LNCaP clone FGC (cell line): ENCODE data around the gene CACNB4.
A peak's percentile ranks its signal among the peaks of the same experiment; 100 is the strongest.

Experiments used
- DNase-seq: peaks from one replicate; pipeline ENCODE4 v3.0.0-alpha.2; 2011; ENCODE audit warnings: low read depth
- H3K4me3 ChIP-seq: 2 replicates; pipeline ENCODE4 v1.5.1; 2011; ENCODE audit warnings: mild to moderate bottlenecking, low read depth, low read length, control low read depth
- CTCF ChIP-seq: IDR thresholded peaks from 2 replicates; pipeline ENCODE4 v1.5.1; 2012; ENCODE audit warnings: mild to moderate bottlenecking; ENCODE audit not compliant: control insufficient read depth, insufficient read depth; ENCODE audit errors: extremely low read depth

CACNB4 gene

GRCh38 chr2:152099367-152100050, 665 bp upstream of the CACNB4 start:
- peak overlapping the region; percentile 47 for H3K4me3 ChIP-seq
- DNase-seq: no peak
- no peak for TF ChIP-seq CTCF

DNA sequence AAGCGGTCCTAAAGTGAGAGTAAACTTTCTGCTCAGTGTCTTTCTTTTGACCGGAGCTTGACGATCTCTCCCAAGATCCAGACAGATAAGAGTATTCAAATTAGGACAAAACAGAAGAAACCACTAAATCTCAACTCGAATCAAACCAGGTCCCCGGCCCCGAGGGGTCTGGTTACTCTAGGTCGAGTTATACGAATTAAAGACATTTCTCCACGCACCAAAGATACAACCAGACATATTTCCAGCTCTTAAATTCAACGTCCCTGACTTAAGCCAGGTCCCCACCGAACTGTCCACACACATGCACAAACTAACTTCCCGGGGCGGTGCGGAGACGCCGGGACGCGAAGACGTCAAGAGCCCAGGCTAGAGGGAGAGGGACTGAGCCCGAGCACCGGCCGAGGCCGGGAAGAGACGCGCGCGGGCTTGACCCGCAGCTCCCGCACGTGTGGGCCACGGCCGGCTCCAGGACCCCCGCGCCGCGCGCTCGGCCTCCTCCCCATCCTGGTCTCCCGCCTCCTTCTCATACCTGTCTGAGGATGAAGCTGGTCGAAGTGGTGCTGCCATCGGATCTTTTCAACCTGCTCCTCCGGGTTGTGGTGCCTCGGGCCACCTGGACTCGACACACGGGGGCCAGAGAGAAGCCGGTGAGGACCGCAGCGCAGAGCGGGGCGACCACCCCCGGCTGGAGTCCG, 896 bp downstream of the CACNB4 start:
- DNase-seq: no peak
- no peak for TF ChIP-seq CTCF
- no peak overlapping the region for H3K4me3 ChIP-seq

GRCh38 chr2:152097290-152097800, 1.5 kb downstream of the CACNB4 start:
- no peak for DNase-seq
- no peak overlapping the region for H3K4me3 ChIP-seq

DNA sequence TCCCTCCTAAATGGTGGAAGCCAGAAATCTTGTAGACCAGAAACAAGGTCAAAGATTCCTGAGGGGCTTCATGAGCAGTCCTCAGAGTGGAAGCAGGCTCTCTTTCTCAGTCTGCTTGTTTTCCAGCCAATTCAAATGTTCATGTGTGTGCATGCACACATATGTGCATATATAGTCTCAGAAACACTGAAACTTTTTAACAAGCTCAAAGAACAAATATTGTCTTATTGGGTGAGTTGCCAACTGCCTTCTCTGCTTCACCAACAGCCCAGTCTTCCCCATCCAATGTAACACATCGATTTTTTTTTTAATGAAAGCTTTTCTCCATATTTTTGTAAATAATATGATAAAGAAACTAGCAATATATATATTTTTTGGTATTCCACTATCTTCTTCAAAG, 3.7 kb downstream of the CACNB4 start:
- peak; percentile 75 for DNase-seq
- no peak overlapping the region for H3K4me3 ChIP-seq
- no peak for TF ChIP-seq CTCF

More at GRCh38 chr2:152097290-152097800, 1.5 kb downstream of the CACNB4 start:
- no peak for TF ChIP-seq CTCF

DNA sequence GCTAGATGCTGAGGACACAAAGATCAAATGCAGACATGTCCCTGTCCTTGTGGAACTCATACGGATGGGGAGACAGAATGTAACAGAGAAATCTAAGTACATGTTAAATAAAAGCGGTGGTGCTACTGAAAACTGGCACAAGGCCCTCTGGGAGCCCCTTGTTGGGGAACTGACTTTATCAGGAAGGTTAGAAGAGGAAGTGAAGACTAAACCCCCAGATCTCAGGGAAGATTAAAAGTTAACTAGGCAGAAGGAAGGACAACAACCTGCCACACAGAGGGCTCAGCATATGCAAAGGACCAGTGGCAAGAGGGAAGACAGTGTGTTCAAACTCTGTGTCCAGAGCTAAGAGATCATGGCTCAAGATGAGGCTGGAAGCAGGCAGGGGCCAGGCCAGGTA, 4.8 kb downstream of the CACNB4 start:
- DNase-seq: no peak
- H3K4me3 ChIP-seq: no peak overlapping the region
- TF ChIP-seq CTCF: no peak

DNA sequence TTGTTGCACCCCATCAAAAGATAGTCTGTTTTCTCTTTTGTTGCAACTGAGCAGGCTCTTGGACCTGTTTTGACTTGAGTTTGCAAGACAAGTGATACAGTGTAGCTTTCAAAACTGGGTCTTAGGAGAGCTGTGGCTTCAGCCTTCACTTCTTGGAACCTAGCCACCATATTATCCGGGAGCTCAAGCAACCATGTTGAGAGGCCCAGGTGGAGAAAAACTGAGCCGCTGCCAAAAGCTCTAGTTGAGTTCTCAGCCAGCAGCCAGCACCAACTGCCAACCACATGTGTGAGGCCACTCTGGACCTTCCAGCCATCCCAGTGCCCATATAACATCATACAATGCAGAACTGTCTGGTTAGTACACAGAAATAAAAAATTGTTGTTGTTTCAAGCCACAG, 5.4 kb downstream of the CACNB4 start:
- no peak overlapping the region for H3K4me3 ChIP-seq
- peak; percentile 11 for DNase-seq
- TF ChIP-seq CTCF: no peak
